Neural progenitor cell (in vitro differentiated cells): Measurements from ENCODE around the gene IGF2BP1.

Source experiments
- EZH2 ChIP-seq: fragments of 200-600 bp; sonication (generic); IDR thresholded peaks from 2 replicates; pipeline ENCODE4 v1.6.1; 2017; ENCODE audit warnings: antibody characterized with exemption, mild to moderate bottlenecking, moderate library complexity
- EZH2phosphoT487 ChIP-seq: fragments of 200-600 bp; sonication (generic); IDR thresholded peaks from 2 replicates; pipeline ENCODE4 v1.6.1; 2017; ENCODE audit warnings: antibody characterized with exemption
- TF ChIP-seq, protein P1 (sequence below): fragments of 200-600 bp; sonication (generic); IDR thresholded peaks from 2 replicates; pipeline ENCODE4 v1.5.1; 2017; ENCODE audit warnings: antibody characterized with exemption, mild to moderate bottlenecking

DNA sequence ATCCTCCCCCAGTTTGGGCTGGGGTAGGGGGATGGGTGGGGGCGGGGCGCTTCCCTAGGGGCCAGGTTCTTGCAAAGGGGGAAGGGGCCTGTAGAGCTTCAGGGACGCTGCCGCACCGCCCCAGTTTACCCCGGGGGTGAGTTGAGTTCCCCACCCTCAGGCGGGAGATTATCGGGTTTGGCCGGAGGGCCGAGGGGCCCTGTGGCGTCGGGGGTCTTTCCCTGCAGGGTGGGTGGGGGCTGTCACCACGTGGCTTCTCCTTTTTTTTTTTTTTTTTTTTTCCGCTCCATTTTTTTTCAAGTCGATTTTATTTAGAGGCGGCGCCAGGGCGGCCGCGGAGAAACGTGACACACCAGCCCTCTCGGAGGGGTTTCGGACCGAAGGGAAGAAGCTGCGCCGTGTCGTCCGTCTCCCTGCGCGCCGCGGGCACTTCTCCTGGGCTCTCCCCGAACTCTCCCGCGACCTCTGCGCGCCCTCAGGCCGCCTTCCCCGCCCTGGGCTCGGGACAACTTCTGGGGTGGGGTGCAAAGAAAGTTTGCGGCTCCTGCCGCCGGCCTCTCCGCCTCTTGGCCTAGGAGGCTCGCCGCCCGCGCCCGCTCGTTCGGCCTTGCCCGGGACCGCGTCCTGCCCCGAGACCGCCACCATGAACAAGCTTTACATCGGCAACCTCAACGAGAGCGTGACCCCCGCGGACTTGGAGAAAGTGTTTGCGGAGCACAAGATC, at the start of gene IGF2BP1:
- TF ChIP-seq, protein P1, sequence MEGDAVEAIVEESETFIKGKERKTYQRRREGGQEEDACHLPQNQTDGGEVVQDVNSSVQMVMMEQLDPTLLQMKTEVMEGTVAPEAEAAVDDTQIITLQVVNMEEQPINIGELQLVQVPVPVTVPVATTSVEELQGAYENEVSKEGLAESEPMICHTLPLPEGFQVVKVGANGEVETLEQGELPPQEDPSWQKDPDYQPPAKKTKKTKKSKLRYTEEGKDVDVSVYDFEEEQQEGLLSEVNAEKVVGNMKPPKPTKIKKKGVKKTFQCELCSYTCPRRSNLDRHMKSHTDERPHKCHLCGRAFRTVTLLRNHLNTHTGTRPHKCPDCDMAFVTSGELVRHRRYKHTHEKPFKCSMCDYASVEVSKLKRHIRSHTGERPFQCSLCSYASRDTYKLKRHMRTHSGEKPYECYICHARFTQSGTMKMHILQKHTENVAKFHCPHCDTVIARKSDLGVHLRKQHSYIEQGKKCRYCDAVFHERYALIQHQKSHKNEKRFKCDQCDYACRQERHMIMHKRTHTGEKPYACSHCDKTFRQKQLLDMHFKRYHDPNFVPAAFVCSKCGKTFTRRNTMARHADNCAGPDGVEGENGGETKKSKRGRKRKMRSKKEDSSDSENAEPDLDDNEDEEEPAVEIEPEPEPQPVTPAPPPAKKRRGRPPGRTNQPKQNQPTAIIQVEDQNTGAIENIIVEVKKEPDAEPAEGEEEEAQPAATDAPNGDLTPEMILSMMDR: no peak
- TF ChIP-seq EZH2 (no peak), EZH2phosphoT487 (no peak)
